Left colon (tissue), 2 donors: ENCODE measurements around the gene SLC35E2B. TPM values are rescaled to one million over a fixed set of nuclear protein-coding genes. Genes with fewer than 3 reads are reported as not detected.

Experiments
- total RNA-seq, 2 donors: library from RNA; stranded (reverse); fragmentation: NEBNext Ultra II Directional; extraction: Animal tissue kit (Norgen Biotek cat#: 25700); gene quantifications; one replicate each; pipeline ENCODE4 v1.2.1, GENCODE V29; 2021
- donor health status: DM: no; HTN: no; CAD: no.
- donor health status: DM: yes; HTN: yes; CAD: no.

Gene SLC35E2B
- total RNA-seq, 2 donors from 2014 or later = 39.0 to 57.0 TPM

Other genes starting within 250 kb of the SLC35E2B start
- gene ATAD3C, start 243.1 kb downstream of the SLC35E2B start, total RNA-seq = under 1 TPM; 0.49 to 0.87 TPM
- gene ATAD3B, start 221.0 kb downstream of the SLC35E2B start, total RNA-seq = 10 to 100 TPM; 15.2 to 16.4 TPM
- 10 to 100 TPM; 20.7 to 29.6 TPM for gene ATAD3A, start 180.6 kb downstream of the SLC35E2B start, total RNA-seq
- 1 to 10 TPM in 1 of 2 donors, under 1 TPM in 1; 0.67 to 2.6 TPM for gene TMEM240, start 152.2 kb downstream of the SLC35E2B start, total RNA-seq
- 100 to 1,000 TPM; 118 to 130 TPM for gene SSU72, start 117.9 kb downstream of the SLC35E2B start, total RNA-seq
- gene FNDC10, start 92.7 kb downstream of the SLC35E2B start, total RNA-seq = 1 to 10 TPM; 3.1 to 3.3 TPM
- gene MIB2, start 77.3 kb downstream of the SLC35E2B start, total RNA-seq = 10 to 100 TPM; 84.8 to 86.1 TPM
- gene MMP23B, start 60.6 kb downstream of the SLC35E2B start, total RNA-seq = 1 to 10 TPM; 1.2 to 7.2 TPM
- 10 to 100 TPM; 29.6 to 37.0 TPM for gene CDK11B, start 33.8 kb downstream of the SLC35E2B start, total RNA-seq
- gene CDK11A, start 31.6 kb upstream of the SLC35E2B start, total RNA-seq = 10 to 100 TPM; 66.4 to 72.3 TPM
- 100 to 1,000 TPM; 141 to 156 TPM for gene NADK, start 85.7 kb upstream of the SLC35E2B start, total RNA-seq
- gene GNB1, start 198.3 kb upstream of the SLC35E2B start, total RNA-seq = 100 to 1,000 TPM; 308 to 326 TPM
- under 1 TPM; 0.34 to 0.50 TPM for gene CALML6, start 222.5 kb upstream of the SLC35E2B start, total RNA-seq
- 1 to 10 TPM; 4.1 to 4.3 TPM for gene TMEM52, start 226.5 kb upstream of the SLC35E2B start, total RNA-seq